ENCODE results near the gene TRMT11. TPM values are rescaled to one million over a fixed set of nuclear protein-coding genes. Genes with fewer than 3 reads are reported as not detected.

TRMT11 gene
- total RNA-seq, 1 experiment from 2014 or later: 36.7 TPM

DNA sequence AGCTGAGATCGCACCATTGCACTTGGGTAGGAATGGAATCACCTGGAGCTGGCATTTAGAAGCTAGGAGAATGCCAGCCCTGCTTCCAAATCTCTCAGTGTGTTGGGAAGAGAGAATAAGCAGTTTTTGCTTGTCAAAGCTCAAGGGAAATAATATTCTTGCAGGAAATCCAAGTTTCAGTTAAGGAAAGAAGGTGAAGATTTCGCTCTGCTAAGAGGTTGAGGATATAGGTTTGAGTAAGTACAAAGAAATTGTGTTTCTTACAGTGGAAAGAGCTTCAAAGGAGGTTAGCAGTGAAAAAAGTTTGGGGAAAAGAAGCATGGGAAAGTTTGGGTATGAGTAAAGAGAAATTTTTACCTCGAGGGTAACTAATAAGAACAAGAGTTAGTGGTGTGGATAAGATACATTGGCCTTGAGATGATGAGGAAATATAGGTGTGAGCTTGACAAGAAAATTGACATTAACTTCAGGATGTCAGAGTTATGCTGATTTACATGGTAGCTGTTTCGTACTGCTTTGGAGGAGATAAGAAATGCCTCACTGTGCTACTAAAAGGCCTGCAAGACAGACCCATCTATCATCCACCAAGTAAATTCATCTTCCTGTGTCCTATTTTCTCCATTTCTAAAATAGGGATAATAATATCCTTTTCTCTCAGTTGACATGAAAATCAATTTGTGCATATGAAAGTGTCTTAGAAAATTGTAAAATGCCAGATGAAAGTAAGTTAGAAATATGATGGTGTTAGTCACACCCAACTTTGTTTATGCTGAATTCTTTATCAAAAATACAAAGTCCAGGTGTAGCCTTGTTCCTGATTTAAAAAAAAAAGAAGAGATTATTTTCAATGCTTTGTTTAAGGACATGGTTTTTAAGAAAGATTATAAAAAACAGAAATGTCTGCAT is 42.6 kb upstream of the TRMT11 start:
- no peaks in the 10 kb centered on the region for H3K36me3 ChIP-seq (ENCODE audit: control insufficient read depth, insufficient read depth, low read length)

DNA sequence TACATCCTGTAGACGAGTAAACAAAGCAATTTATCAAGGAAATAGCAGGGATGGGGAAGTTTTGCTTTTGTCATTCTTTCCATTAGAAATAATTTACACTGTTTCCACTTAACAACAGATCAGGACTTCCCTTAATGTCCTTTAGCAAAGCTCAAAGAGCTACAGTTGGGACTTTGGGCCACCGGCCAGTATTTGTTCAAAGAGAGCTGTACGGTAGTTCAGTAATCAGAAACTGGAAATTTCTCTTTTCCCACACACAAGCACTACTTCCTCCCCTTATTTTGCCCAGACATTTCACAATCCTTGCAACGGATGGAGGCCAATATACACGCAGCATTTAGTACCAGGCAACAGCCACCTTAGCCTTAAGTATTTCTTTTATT is 41.9 kb upstream of the TRMT11 start:
- TF ChIP-seq, protein P1, sequence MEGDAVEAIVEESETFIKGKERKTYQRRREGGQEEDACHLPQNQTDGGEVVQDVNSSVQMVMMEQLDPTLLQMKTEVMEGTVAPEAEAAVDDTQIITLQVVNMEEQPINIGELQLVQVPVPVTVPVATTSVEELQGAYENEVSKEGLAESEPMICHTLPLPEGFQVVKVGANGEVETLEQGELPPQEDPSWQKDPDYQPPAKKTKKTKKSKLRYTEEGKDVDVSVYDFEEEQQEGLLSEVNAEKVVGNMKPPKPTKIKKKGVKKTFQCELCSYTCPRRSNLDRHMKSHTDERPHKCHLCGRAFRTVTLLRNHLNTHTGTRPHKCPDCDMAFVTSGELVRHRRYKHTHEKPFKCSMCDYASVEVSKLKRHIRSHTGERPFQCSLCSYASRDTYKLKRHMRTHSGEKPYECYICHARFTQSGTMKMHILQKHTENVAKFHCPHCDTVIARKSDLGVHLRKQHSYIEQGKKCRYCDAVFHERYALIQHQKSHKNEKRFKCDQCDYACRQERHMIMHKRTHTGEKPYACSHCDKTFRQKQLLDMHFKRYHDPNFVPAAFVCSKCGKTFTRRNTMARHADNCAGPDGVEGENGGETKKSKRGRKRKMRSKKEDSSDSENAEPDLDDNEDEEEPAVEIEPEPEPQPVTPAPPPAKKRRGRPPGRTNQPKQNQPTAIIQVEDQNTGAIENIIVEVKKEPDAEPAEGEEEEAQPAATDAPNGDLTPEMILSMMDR (IDR thresholded peaks at IDR 0.05; ENCODE audit: insufficient read depth in 1 of 2, low read depth in 1 of 2, low read length in 1 of 2, severe bottlenecking in 1 of 2, unreplicated experiment in 1 of 2): no peak
- H3K27me3 ChIP-seq (replicated peaks; ENCODE audit: control insufficient read depth, insufficient read depth, low read length): no peaks in the 10 kb centered on the region
- peak in 1 of 2 experiments; percentile 46 for DNase-seq
- ChIA-PET CTCF (interaction anchor here (1.0 to 3.0 kb wide), 3 partner anchors 12 to 45 kb away, joined by 4 to 30 read pairs (median 7); partner anchors contain the start of gene HINT3), POLR2A (interaction anchor here (0.6 kb wide), 1 partner anchor 145 kb away, joined by 6 read pairs; no protein-coding TSS in a partner anchor)
- BruUV-seq (replicated peaks): no TSS peak
- no peaks in the 10 kb centered on the region for H3K36me3 ChIP-seq (ENCODE audit: control insufficient read depth, insufficient read depth, low read length)
- no peaks in the 10 kb centered on the region for H3K9me3 ChIP-seq
- H3K27ac Mint-ChIP-seq (ENCODE audit: unreplicated experiment): no peak overlapping the region
- no peak overlapping the region for H3K4me3 ChIP-seq (ENCODE audit: low read depth, low read length)
- H3K27me3 Mint-ChIP-seq (ENCODE audit: insufficient read depth, unreplicated experiment): no peaks in the 10 kb centered on the region
- no peaks in the 10 kb centered on the region for H3K9me3 Mint-ChIP-seq (ENCODE audit: unreplicated experiment)
- no peaks in the 10 kb centered on the region for H3K36me3 Mint-ChIP-seq (ENCODE audit: insufficient read depth, unreplicated experiment)
- intact Hi-C loops (cut with micrococcal nuclease; ENCODE audit: unreplicated experiment): no loop called here
- peak overlapping the region; percentile 27 for H3K4me3 Mint-ChIP-seq (ENCODE audit: unreplicated experiment)
- H3K4me1 ChIP-seq: peaks cover 98% of the 10 kb centered on the region
- H3K4me1 Mint-ChIP-seq (ENCODE audit: low read depth, unreplicated experiment): peaks cover 52% of the 10 kb centered on the region

More for the DNA sequence above, 42.6 kb upstream of the TRMT11 start:
- CTCF ChIA-PET: interaction anchor here (2.0 to 3.0 kb wide), 3 partner anchors 13 to 44 kb away, joined by 7 to 30 read pairs (median 13); partner anchors contain the start of gene HINT3
- H3K9me3 Mint-ChIP-seq (ENCODE audit: unreplicated experiment): no peaks in the 10 kb centered on the region
- no TSS peak for BruUV-seq (replicated peaks)
- peaks cover 57% of the 10 kb centered on the region for H3K4me1 Mint-ChIP-seq (ENCODE audit: low read depth, unreplicated experiment)
- no peaks in the 10 kb centered on the region for H3K27me3 Mint-ChIP-seq (ENCODE audit: insufficient read depth, unreplicated experiment)
- Histone ChIP-seq H3K27me3 (replicated peaks; ENCODE audit: control insufficient read depth, insufficient read depth, low read length) (no peaks in the 10 kb centered on the region), H3K9me3 (no peaks in the 10 kb centered on the region), H3K4me1 (peaks cover 98% of the 10 kb centered on the region), H3K4me3 (ENCODE audit: low read depth, low read length) (no peak overlapping the region)
- POLR2A ChIA-PET: interaction anchor here (0.5 kb wide), 1 partner anchor 25 kb away, joined by 5 read pairs; no protein-coding TSS in a partner anchor
- no peaks in the 10 kb centered on the region for H3K36me3 Mint-ChIP-seq (ENCODE audit: insufficient read depth, unreplicated experiment)
- DNase-seq: no peak
- intact Hi-C loops (cut with micrococcal nuclease; ENCODE audit: unreplicated experiment): no loop called here
- peak overlapping the region; percentile 27 for H3K4me3 Mint-ChIP-seq (ENCODE audit: unreplicated experiment)
- peak overlapping the region; percentile 55 for H3K27ac Mint-ChIP-seq (ENCODE audit: unreplicated experiment)
- TF ChIP-seq, protein P1 (IDR thresholded peaks at IDR 0.05; ENCODE audit: insufficient read depth in 1 of 2, low read depth in 1 of 2, low read length in 1 of 2, severe bottlenecking in 1 of 2, unreplicated experiment in 1 of 2): no peak

DNA sequence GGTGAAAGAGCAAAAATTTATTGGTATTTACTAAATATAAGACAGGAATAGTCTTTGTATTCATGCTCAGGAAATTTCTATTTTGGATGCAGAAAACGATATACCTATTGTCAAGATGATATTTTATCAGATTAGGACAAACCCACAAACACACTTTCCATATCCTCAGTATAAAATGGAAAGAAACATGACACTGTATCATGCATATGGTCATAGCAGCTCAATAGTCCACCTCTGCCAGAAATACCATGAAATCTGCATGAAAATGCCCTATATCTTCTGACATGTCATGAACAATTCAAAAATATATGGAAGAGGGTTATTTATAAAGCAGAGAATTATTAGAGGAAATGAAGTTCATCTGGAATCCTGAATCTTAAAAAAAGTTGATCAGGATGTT is 41.4 kb upstream of the TRMT11 start:
- Mint-ChIP-seq H3K27ac (ENCODE audit: unreplicated experiment) (peak overlapping the region; percentile 77), H3K9me3 (ENCODE audit: unreplicated experiment) (no peaks in the 10 kb centered on the region), H3K27me3 (ENCODE audit: insufficient read depth, unreplicated experiment) (no peaks in the 10 kb centered on the region), H3K36me3 (ENCODE audit: insufficient read depth, unreplicated experiment) (no peaks in the 10 kb centered on the region), H3K4me1 (ENCODE audit: low read depth, unreplicated experiment) (peaks cover 48% of the 10 kb centered on the region), H3K4me3 (ENCODE audit: unreplicated experiment) (no peak overlapping the region)
- Histone ChIP-seq H3K27me3 (replicated peaks; ENCODE audit: control insufficient read depth, insufficient read depth, low read length) (no peaks in the 10 kb centered on the region), H3K36me3 (ENCODE audit: control insufficient read depth, insufficient read depth, low read length) (no peaks in the 10 kb centered on the region), H3K4me3 (ENCODE audit: low read depth, low read length) (no peak overlapping the region), H3K9me3 (no peaks in the 10 kb centered on the region), H3K4me1 (peaks cover 98% of the 10 kb centered on the region)
- intact Hi-C loops (cut with micrococcal nuclease; ENCODE audit: unreplicated experiment): no loop called here
- TF ChIP-seq, protein P1 (IDR thresholded peaks at IDR 0.05; ENCODE audit: insufficient read depth in 1 of 2, low read depth in 1 of 2, low read length in 1 of 2, severe bottlenecking in 1 of 2, unreplicated experiment in 1 of 2): no peak
- CTCF ChIA-PET: interaction anchor here (1.0 to 3.0 kb wide), 3 partner anchors 11 to 45 kb away, joined by 4 to 30 read pairs (median 7); partner anchors contain the start of gene HINT3
- POLR2A ChIA-PET: interaction anchor here (0.6 to 0.9 kb wide), 2 partner anchors 11 to 145 kb away, joined by 3 to 6 read pairs; no protein-coding TSS in a partner anchor
- BruUV-seq (replicated peaks): no TSS peak
- DNase-seq: no peak

Data from Caco-2 (cell line).